Astrocyte (in vitro differentiated cells and primary cell): Measurements from ENCODE around the gene EXPH5.

Experiments used
- EZH2 ChIP-seq: IDR thresholded peaks from 2 replicates; pipeline ENCODE4 v1.6.1; 2012; ENCODE audit warnings: mild to moderate bottlenecking, low read length, inconsistent platforms; ENCODE audit not compliant: insufficient read depth
- TF ChIP-seq, protein P1 (sequence below): IDR thresholded peaks from 2 replicates; pipeline ENCODE4 v1.5.1; 2011; ENCODE audit warnings: low read depth, mild to moderate bottlenecking, inconsistent platforms, low read length, moderate library complexity; ENCODE audit not compliant: insufficient read depth

DNA sequence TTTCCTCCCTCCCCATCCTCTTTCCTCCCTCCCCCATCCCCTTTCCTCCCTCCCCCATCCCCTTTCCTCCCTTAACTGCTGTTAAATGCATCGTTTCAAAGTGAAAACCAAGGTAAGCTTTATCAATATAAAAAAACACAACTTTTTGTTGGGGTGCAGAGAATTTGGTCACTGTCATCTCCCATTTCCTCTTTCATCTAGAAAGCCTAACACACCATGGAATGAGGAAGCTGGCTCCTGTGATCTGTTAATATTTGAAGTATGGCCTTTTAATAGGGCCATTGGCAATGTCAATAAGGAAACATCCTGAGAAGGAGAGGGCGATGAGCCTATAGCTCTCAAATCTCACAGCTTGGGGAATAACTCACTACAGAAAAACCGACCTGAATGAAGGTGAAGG is 7.0 kb downstream of the EXPH5 start:
- TF ChIP-seq, protein P1, sequence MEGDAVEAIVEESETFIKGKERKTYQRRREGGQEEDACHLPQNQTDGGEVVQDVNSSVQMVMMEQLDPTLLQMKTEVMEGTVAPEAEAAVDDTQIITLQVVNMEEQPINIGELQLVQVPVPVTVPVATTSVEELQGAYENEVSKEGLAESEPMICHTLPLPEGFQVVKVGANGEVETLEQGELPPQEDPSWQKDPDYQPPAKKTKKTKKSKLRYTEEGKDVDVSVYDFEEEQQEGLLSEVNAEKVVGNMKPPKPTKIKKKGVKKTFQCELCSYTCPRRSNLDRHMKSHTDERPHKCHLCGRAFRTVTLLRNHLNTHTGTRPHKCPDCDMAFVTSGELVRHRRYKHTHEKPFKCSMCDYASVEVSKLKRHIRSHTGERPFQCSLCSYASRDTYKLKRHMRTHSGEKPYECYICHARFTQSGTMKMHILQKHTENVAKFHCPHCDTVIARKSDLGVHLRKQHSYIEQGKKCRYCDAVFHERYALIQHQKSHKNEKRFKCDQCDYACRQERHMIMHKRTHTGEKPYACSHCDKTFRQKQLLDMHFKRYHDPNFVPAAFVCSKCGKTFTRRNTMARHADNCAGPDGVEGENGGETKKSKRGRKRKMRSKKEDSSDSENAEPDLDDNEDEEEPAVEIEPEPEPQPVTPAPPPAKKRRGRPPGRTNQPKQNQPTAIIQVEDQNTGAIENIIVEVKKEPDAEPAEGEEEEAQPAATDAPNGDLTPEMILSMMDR, result no peak
- no peak for TF ChIP-seq EZH2
